Ishikawa (cell line): Measurements from ENCODE around the gene POLD4.

Experiments used
- CEBPB ChIP-seq: IDR thresholded peaks from 2 replicates; pipeline ENCODE4 v1.6.1; 2012
- CREB1 ChIP-seq: IDR thresholded peaks from 2 replicates; pipeline ENCODE4 v1.6.1; 2012; ENCODE audit warnings: low read depth
- EGR1 ChIP-seq: IDR thresholded peaks from 2 replicates; pipeline ENCODE4 v1.6.1; 2012
- EP300 ChIP-seq: IDR thresholded peaks from 2 replicates; pipeline ENCODE4 v1.6.1; 2012; ENCODE audit warnings: borderline replicate concordance
- FOXM1 ChIP-seq: IDR thresholded peaks from 2 replicates; pipeline ENCODE4 v1.6.1; 2012; ENCODE audit warnings: low read depth, borderline replicate concordance
- MAX ChIP-seq: IDR thresholded peaks from 2 replicates; pipeline ENCODE4 v1.6.1; 2012
- NFIC ChIP-seq: IDR thresholded peaks from 2 replicates; pipeline ENCODE4 v1.6.1; 2012
- RAD21 ChIP-seq: IDR thresholded peaks from 2 replicates; pipeline ENCODE4 v1.6.1; 2012; ENCODE audit warnings: low read depth
- REST ChIP-seq: IDR thresholded peaks from 2 replicates; pipeline ENCODE4 v1.6.1; 2012; ENCODE audit warnings: low read depth, mild to moderate bottlenecking
- TAF1 ChIP-seq: IDR thresholded peaks from 2 replicates; pipeline ENCODE4 v1.6.1; 2012; ENCODE audit warnings: low read depth, mild to moderate bottlenecking
- TCF12 ChIP-seq: IDR thresholded peaks from 2 replicates; pipeline ENCODE4 v1.6.1; 2012; ENCODE audit warnings: low read depth
- TEAD4 ChIP-seq: IDR thresholded peaks from 2 replicates; pipeline ENCODE4 v1.6.1; 2012
- USF1 ChIP-seq: IDR thresholded peaks from 2 replicates; pipeline ENCODE4 v1.6.1; 2012
- YY1 ChIP-seq: IDR thresholded peaks from 2 replicates; pipeline ENCODE4 v1.6.1; 2012; ENCODE audit warnings: low read depth
- ZBTB7A ChIP-seq: IDR thresholded peaks from 2 replicates; pipeline ENCODE4 v1.6.1; 2012; ENCODE audit warnings: low read depth

The POLD4 gene

GRCh38 chr11:67354075-67355022, 1.0 kb upstream of the POLD4 start:
- TF ChIP-seq EP300 (peak; percentile 49; the same call in 1 of the 2 replicates), NFIC (no peak), EGR1 (peak; percentile 13; the same call in 1 of the 2 replicates), ZBTB7A (0 out of 2 replicates have a peak, but pooled peaks have one; percentile 4), MAX (no peak)

- TF ChIP-seq USF1 (no peak), FOXM1 (no peak), CREB1 (no peak), REST (no peak), EGR1 (no peak)
Observed at GRCh38 chr11:67352546-67353316, 615 bp downstream of the POLD4 start.

GRCh38 chr11:67351275-67352005, 1.9 kb downstream of the POLD4 start:
- TF ChIP-seq EGR1 (no peak), YY1 (no peak), RAD21 (peak; percentile 80), FOXM1 (no peak), TEAD4 (no peak)

- no peak for TF ChIP-seq TAF1
- TF ChIP-seq EGR1: no peak
- no peak for TF ChIP-seq EP300
- no peak for TF ChIP-seq USF1
- no peak for TF ChIP-seq YY1
- no peak for TF ChIP-seq NFIC
- no peak for TF ChIP-seq TCF12
- TF ChIP-seq TEAD4: no peak
- no peak for TF ChIP-seq CREB1
- no peak for TF ChIP-seq MAX
- no peak for TF ChIP-seq CEBPB
- no peak for TF ChIP-seq RAD21
- TF ChIP-seq REST: no peak
Observed at GRCh38 chr11:67349928-67350465, 3.3 kb downstream of the POLD4 start.

- TF ChIP-seq CREB1 (no peak), MAX (no peak), EGR1 (no peak), EP300 (no peak), NFIC (no peak), TAF1 (no peak), USF1 (no peak), RAD21 (no peak), TEAD4 (no peak), FOXM1 (no peak), CEBPB (no peak), ZBTB7A (no peak), TCF12 (no peak), REST (no peak), YY1 (no peak)
Observed at GRCh38 chr11:67349457-67349856, 3.9 kb downstream of the POLD4 start.
